Measurements from ENCODE around the gene AFAP1L2. TPM values are rescaled to one million over a fixed set of nuclear protein-coding genes. Genes with fewer than 3 reads are reported as not detected.

AFAP1L2 gene
- total RNA-seq, 1 donor from 2014 or later: 5.7 TPM

DNA sequence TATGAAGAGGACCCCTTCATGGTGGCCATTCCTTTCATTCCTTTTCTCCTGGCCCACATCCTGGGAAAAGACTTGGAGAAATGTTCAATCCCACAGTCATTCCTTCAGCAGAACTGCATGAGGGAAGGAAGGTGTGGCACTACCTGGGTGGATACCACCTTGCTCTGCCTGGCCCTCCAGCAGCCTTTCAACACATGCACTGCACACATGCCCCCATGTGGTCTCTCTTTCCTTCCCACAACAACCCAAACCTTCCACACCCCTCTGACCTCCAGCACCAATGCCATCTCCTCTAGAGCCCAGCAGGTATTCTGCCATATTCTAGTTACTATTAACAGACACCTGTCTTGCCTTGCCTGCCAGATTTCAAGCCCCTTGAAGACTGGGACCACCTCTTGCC is 40.5 kb upstream of the AFAP1L2 start:
- Mint-ChIP-seq H3K4me3 (ENCODE audit: unreplicated experiment) (no peak overlapping the region), H3K27ac (ENCODE audit: unreplicated experiment) (no peak overlapping the region), H3K4me1 (ENCODE audit: unreplicated experiment) (no peaks in the 10 kb centered on the region), H3K36me3 (ENCODE audit: unreplicated experiment) (peaks cover 21% of the 10 kb centered on the region), H3K9me3 (ENCODE audit: unreplicated experiment) (no peaks in the 10 kb centered on the region), H3K27me3 (ENCODE audit: unreplicated experiment) (no peaks in the 10 kb centered on the region)
- no peak for DNase-seq (ENCODE audit: extremely low spot score, unreplicated experiment)
- TF ChIP-seq, protein P1, sequence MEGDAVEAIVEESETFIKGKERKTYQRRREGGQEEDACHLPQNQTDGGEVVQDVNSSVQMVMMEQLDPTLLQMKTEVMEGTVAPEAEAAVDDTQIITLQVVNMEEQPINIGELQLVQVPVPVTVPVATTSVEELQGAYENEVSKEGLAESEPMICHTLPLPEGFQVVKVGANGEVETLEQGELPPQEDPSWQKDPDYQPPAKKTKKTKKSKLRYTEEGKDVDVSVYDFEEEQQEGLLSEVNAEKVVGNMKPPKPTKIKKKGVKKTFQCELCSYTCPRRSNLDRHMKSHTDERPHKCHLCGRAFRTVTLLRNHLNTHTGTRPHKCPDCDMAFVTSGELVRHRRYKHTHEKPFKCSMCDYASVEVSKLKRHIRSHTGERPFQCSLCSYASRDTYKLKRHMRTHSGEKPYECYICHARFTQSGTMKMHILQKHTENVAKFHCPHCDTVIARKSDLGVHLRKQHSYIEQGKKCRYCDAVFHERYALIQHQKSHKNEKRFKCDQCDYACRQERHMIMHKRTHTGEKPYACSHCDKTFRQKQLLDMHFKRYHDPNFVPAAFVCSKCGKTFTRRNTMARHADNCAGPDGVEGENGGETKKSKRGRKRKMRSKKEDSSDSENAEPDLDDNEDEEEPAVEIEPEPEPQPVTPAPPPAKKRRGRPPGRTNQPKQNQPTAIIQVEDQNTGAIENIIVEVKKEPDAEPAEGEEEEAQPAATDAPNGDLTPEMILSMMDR (IDR thresholded peaks at IDR 0.05): no peak

DNA sequence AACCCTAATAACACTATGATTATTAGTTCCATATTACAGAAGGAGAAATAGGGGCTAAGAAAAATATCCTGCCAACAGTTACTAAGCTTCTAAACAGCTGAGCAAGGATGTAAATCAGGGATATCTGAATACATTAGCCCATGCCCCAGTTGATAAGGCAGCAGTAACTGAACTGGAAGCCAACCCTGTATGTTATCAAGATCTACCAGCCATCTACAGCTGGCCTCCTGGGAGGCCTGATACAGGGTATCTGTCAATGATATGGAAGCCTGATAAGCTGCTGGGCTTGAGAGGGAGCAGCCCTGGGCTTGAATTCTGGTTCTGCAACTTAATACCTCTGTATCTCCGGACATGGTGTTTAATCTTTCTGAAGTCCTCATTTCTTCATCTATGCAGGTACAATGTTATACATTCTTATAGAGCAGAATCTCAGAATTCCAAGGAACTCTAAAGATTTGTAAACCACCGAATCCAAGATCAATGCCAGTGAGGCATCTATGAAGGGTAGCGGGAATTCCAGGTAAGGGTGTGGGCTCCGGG is 37.9 kb upstream of the AFAP1L2 start:
- Mint-ChIP-seq H3K27me3 (ENCODE audit: unreplicated experiment) (no peaks in the 10 kb centered on the region), H3K36me3 (ENCODE audit: unreplicated experiment) (peaks cover 30% of the 10 kb centered on the region), H3K9me3 (ENCODE audit: unreplicated experiment) (no peaks in the 10 kb centered on the region), H3K4me1 (ENCODE audit: unreplicated experiment) (no peaks in the 10 kb centered on the region), H3K27ac (ENCODE audit: unreplicated experiment) (no peak overlapping the region), H3K4me3 (ENCODE audit: unreplicated experiment) (no peak overlapping the region)
- TF ChIP-seq, protein P1 (IDR thresholded peaks at IDR 0.05): no peak
- no peak for DNase-seq (ENCODE audit: extremely low spot score, unreplicated experiment)

DNA sequence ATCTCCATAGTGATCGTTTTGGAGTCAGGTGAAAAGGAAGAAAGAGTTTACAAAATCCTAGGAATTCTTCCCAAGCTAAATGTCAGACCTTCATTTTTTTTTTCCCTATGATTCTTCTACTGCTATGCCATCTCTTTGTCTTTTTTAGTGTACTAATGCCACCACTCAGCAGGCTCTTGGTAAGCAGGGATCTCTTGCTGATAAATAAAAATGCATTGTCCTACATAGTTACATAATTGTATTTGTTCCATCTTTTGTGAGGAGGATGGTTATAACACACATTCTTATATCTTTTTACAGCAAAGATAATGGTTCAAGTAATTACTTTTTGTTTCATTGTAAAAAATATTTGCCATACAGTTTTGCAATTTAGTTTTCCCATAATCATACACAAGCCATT is 36.8 kb upstream of the AFAP1L2 start:
- Mint-ChIP-seq H3K4me3 (ENCODE audit: unreplicated experiment) (no peak overlapping the region), H3K9me3 (ENCODE audit: unreplicated experiment) (no peaks in the 10 kb centered on the region), H3K27ac (ENCODE audit: unreplicated experiment) (no peak overlapping the region), H3K4me1 (ENCODE audit: unreplicated experiment) (no peaks in the 10 kb centered on the region), H3K36me3 (ENCODE audit: unreplicated experiment) (peaks cover 34% of the 10 kb centered on the region), H3K27me3 (ENCODE audit: unreplicated experiment) (no peaks in the 10 kb centered on the region)
- DNase-seq (ENCODE audit: extremely low spot score, unreplicated experiment): no peak
- TF ChIP-seq, protein P1 (IDR thresholded peaks at IDR 0.05): no peak

DNA sequence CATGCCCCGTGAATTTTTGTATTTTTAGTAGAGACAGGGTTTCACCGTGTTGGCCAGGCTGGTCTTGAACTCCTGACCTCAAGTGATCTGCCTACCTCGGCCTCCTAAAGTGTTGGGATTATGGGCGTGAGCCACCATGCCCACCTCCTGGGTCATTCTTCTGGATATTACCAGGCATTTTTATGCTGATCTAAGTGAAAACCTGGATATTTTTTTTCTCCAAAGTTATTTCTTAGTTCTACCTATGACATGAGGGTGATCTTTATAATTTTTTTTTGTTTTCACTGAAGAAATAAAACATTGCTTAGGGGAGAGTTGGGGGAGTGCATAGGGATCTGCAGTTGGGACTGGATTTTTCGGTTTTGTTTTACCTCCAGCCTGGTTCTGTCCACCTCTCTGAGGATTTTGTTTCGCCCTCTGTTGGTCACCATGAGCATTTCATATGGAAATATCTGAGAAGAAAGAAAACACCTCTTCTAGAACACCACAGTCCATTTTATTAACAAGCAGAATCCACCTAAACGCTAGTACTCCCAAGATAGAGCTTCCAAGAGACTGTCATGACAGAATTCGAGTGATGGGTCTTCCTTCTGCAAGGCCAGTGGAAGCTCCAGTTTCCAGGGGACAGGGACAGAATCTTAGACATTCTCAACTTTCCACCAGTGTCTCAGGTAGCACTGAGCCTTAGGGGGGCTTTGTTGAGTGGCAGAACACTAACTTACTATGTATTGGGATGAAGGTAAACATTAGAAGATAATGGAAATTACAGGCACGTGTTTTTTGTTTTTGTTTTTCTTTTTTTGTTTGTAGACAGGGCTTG is 33.4 kb upstream of the AFAP1L2 start:
- H3K36me3 Mint-ChIP-seq (ENCODE audit: unreplicated experiment): peaks cover 42% of the 10 kb centered on the region
- no peak overlapping the region for H3K27ac Mint-ChIP-seq (ENCODE audit: unreplicated experiment)
- no peak overlapping the region for H3K4me3 Mint-ChIP-seq (ENCODE audit: unreplicated experiment)
- no peaks in the 10 kb centered on the region for H3K9me3 Mint-ChIP-seq (ENCODE audit: unreplicated experiment)
- no peak for DNase-seq (ENCODE audit: extremely low spot score, unreplicated experiment)
- no peaks in the 10 kb centered on the region for H3K4me1 Mint-ChIP-seq (ENCODE audit: unreplicated experiment)
- TF ChIP-seq, protein P1 (IDR thresholded peaks at IDR 0.05): peak; percentile 63
- H3K27me3 Mint-ChIP-seq (ENCODE audit: unreplicated experiment): no peaks in the 10 kb centered on the region

DNA sequence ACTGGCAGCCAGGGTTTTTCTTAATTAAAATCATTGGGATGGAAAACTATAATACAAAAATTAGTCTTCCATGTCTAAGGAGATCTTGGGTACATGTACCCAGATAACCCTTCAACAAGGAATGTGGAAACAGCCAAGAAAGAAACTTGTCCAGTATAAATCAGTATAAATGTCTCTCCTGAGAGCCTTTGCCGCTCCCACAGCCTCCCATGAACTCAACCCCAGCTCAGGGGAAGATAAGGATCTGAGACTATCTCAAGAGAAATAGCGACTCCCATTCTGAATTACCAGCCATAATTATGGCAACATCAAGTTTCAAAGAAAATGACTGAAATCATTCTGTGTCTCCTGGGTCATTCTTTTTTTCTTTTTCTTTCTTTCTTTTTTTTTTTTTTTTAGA is 32.6 kb upstream of the AFAP1L2 start:
- peaks cover 2% of the 10 kb centered on the region for H3K4me1 Mint-ChIP-seq (ENCODE audit: unreplicated experiment)
- peaks cover 42% of the 10 kb centered on the region for H3K36me3 Mint-ChIP-seq (ENCODE audit: unreplicated experiment)
- TF ChIP-seq, protein P1 (IDR thresholded peaks at IDR 0.05): no peak
- H3K4me3 Mint-ChIP-seq (ENCODE audit: unreplicated experiment): no peak overlapping the region
- H3K27me3 Mint-ChIP-seq (ENCODE audit: unreplicated experiment): no peaks in the 10 kb centered on the region
- H3K9me3 Mint-ChIP-seq (ENCODE audit: unreplicated experiment): no peaks in the 10 kb centered on the region
- DNase-seq (ENCODE audit: extremely low spot score, unreplicated experiment): no peak
- H3K27ac Mint-ChIP-seq (ENCODE audit: unreplicated experiment): no peak overlapping the region

All from osteocyte (in vitro differentiated cells).